ENCODE measurements around the gene CMC4. TPM values are rescaled to one million over a fixed set of nuclear protein-coding genes. Genes with fewer than 3 reads are reported as not detected.

CMC4 gene, protein sequence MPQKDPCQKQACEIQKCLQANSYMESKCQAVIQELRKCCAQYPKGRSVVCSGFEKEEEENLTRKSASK
- 21.9 TPM for total RNA-seq

DNA sequence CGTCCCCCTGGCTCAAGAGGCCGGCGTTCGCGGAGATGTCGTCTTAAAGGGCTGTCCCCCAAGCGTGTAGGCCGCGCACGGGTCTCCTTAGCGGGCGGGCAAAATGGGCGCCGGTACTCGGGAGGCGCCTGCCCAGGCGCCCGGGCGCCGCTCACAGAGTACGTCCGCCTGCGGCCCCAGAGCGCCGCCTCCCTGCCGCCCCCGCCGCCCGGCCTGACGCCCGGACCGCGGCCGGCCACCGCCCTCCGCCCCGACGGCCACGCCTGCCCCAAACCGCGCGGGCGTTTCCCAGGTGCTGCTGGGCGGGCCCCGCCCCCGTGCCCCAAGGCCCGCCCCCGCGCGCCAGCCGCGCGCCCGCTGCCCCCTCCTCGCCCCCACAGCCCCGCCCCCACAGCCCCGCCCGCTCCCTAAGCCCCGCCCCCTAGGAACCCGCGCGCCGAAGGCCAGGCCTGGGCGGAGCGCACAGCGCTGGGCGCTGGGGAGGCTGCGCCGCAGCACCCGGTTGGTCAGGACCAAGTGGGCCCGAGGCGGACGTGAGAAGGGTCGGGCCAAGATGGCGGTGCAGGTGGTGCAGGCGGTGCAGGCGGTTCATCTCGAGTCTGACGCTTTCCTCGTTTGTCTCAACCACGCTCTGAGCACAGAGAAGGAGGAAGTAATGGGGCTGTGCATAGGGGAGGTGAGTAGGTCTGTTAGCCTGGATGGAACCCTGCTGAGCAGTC, at the start of gene CMC4, which contains the start of the genes BRCC3 and MTCP1:
Gene CMC4 (minus strand): TSS at position 162 of the 719 bp plus-strand sequence. CDS start 7,113 bp downstream, outside the sequence.
Gene BRCC3 (plus strand): TSS at position 534 of the 719 bp plus-strand sequence. CDS start 20 bp downstream, at position 554.
Gene MTCP1 (minus strand): TSS at position 162 of the 719 bp plus-strand sequence. CDS start 5,126 bp downstream, outside the sequence.
- no peak for DNase-seq (ENCODE audit: extremely low spot score in 2 of 2)
- Histone ChIP-seq H3K27me3 (no peaks in the 10 kb centered on the region), H3K27ac (peak within 1 kb of the TSS; percentile 79), H3K36me3 (no peaks in the 10 kb centered on the region), H3K4me3 (peak within 1 kb of the TSS; percentile 56 to 67), H3K4me1 (peaks cover 23% of the 10 kb centered on the region), H3K9me3 (no peaks in the 10 kb centered on the region)
- TF ChIP-seq POLR2AphosphoS5 (IDR thresholded peaks at IDR 0.05; ENCODE audit: insufficient read depth in 1 of 2, low read depth in 1 of 2) (no peak), POLR2A (IDR thresholded peaks at IDR 0.05) (peak in 1 of 2 donors; percentile 65)
- intact Hi-C loops (cut with DNase I), result loop anchor here (5.0 kb wide), 1 partner anchor 44 kb away; the partner anchor contains the start of gene FUNDC2

DNA sequence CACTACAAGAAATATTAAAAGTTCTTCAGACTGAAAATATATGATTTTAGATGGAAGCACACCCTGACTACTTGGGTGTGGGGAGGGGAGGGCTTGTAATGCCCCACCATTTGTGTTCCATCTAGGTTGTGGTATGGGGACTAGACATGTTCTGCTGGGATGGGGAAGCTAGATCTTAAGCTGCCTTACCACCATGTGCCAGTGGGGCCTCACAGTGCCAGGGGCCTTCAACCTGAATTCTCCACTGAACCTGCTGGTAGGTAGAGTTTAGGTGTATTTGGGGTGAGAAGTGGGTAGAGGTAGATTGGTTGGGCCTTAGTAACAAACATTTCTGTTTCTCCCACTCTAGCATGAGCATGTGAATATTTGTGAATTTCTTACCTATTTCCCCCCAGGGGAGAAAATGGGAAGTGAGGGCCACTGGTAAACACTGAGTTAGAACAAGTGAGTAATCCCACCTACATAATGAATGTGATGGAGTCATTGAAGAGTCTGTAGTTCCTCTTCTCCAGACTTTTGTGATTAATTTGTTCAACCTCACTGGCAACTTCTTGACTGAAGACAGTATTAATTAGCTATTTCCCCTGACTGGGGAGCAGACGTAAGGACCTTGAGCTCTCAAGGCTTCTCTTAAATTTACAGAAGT, 44.4 kb upstream of the CMC4 start:
- no peaks in the 10 kb centered on the region for H3K27me3 ChIP-seq
- H3K9me3 ChIP-seq, result no peaks in the 10 kb centered on the region
- no peak overlapping the region for H3K27ac ChIP-seq
- no peak for DNase-seq (ENCODE audit: extremely low spot score in 2 of 2)
- H3K36me3 ChIP-seq, result no peaks in the 10 kb centered on the region
- H3K4me1 ChIP-seq, result no peaks in the 10 kb centered on the region
- no peak for TF ChIP-seq POLR2A (IDR thresholded peaks at IDR 0.05)
- TF ChIP-seq POLR2AphosphoS5 (IDR thresholded peaks at IDR 0.05; ENCODE audit: insufficient read depth in 1 of 2, low read depth in 1 of 2), result no peak
- TF ChIP-seq CTCF (IDR thresholded peaks at IDR 0.05), result no peak
- intact Hi-C loops (cut with DNase I), result no loop called here
- H3K4me3 ChIP-seq, result no peak overlapping the region

- Histone ChIP-seq H3K4me1 (no peaks in the 10 kb centered on the region), H3K36me3 (no peaks in the 10 kb centered on the region), H3K27me3 (no peaks in the 10 kb centered on the region), H3K9me3 (no peaks in the 10 kb centered on the region), H3K4me3 (no peak overlapping the region), H3K27ac (no peak overlapping the region)
- TF ChIP-seq POLR2AphosphoS5 (IDR thresholded peaks at IDR 0.05; ENCODE audit: insufficient read depth in 1 of 2, low read depth in 1 of 2), result no peak
- TF ChIP-seq CTCF (IDR thresholded peaks at IDR 0.05), result no peak
- TF ChIP-seq POLR2A (IDR thresholded peaks at IDR 0.05), result no peak
- no peak for DNase-seq (ENCODE audit: extremely low spot score in 2 of 2)
- intact Hi-C loops (cut with DNase I), result no loop called here
These were observed 42.2 kb upstream of the CMC4 start for GRCh38 chrX:155113097-155113496.

GRCh38 chrX:155112171-155112570, 41.2 kb upstream of the CMC4 start:
- Histone ChIP-seq H3K4me1 (no peaks in the 10 kb centered on the region), H3K9me3 (no peaks in the 10 kb centered on the region), H3K27me3 (no peaks in the 10 kb centered on the region), H3K27ac (no peak overlapping the region), H3K4me3 (no peak overlapping the region), H3K36me3 (no peaks in the 10 kb centered on the region)
- intact Hi-C loops (cut with DNase I), result no loop called here
- TF ChIP-seq POLR2A (IDR thresholded peaks at IDR 0.05), result no peak
- no peak for TF ChIP-seq POLR2AphosphoS5 (IDR thresholded peaks at IDR 0.05; ENCODE audit: insufficient read depth in 1 of 2, low read depth in 1 of 2)
- no peak for TF ChIP-seq CTCF (IDR thresholded peaks at IDR 0.05)
- DNase-seq (ENCODE audit: extremely low spot score in 2 of 2), result no peak

DNA sequence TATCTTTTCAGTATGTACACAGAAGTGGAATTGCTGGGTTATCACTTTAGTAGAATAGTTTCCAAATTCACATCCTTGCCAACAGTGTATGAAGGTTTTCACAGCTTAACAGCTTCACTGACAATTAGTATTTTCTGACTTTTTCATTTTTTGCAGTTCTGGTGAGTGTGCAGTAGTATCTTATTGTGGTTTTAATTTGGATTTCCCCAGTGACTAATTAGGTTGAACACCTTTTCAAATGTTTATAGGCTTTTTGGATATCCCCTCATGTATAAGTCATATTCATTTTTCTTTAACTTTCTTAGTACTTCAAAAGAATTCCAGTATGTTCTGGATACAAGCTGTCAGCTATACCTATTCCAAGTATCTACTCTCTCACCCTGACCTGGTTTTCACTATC, 37.5 kb upstream of the CMC4 start:
- intact Hi-C loops (cut with DNase I), result no loop called here
- no peaks in the 10 kb centered on the region for H3K9me3 ChIP-seq
- no peak for TF ChIP-seq POLR2A (IDR thresholded peaks at IDR 0.05)
- no peak for TF ChIP-seq CTCF (IDR thresholded peaks at IDR 0.05)
- TF ChIP-seq POLR2AphosphoS5 (IDR thresholded peaks at IDR 0.05; ENCODE audit: insufficient read depth in 1 of 2, low read depth in 1 of 2), result no peak
- no peaks in the 10 kb centered on the region for H3K27me3 ChIP-seq
- no peak for DNase-seq (ENCODE audit: extremely low spot score in 2 of 2)
- H3K4me3 ChIP-seq, result no peak overlapping the region
- no peak overlapping the region for H3K27ac ChIP-seq
- no peaks in the 10 kb centered on the region for H3K4me1 ChIP-seq
- H3K36me3 ChIP-seq, result no peaks in the 10 kb centered on the region
